GM19468 (cell line): ENCODE results near the gene FMO4.
"Not testable (repeated sequence)": the region's sequence is repeated elsewhere in the genome, so short reads cannot be mapped to it uniquely, and the experiment has no call there.

ENCODE experiments used
- ATAC-seq: cut with Tn5 transposase; IDR thresholded peaks from one replicate; pipeline ENCODE4 v1.9.1; 2021; ENCODE audit warnings: mild to moderate bottlenecking, moderate library complexity, moderate number of reproducible peaks; ENCODE audit not compliant: unreplicated experiment; ENCODE audit errors: extremely low read depth

The FMO4 gene

GRCh38 chr1:171329251-171329650 lies 15.3 kb downstream of the FMO4 start:
- ATAC-seq: no peak

DNA sequence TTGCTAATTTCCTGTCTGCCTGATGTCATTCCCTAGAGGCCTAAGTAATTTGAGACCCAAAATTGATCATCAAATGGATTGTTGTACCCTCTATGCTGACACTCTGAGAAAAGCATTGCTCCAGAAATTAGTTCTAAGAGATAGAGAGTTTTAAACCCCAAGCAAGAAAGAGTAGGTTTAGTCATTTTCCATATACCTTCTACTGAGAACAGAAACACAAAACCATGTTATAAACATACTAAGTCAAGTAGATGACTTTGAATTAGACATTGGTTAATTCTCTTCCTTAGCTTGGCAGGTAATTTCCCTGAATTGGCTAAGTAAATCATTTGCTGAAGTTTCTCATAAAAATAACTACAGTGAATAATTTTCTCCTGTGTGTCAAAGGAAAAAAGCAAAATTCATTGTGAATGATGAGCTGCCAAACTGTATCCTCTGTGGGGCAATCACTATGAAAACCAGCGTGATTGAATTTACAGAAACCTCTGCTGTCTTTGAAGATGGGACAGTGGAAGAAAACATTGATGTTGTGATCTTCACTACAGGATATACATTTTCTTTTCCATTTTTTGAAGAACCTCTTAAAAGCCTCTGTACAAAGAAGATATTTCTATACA lies 20.1 kb downstream of the FMO4 start:
- no peak for ATAC-seq

- ATAC-seq: no peak
These were observed 22.0 kb downstream of the FMO4 start for GRCh38 chr1:171335964-171336363.

DNA sequence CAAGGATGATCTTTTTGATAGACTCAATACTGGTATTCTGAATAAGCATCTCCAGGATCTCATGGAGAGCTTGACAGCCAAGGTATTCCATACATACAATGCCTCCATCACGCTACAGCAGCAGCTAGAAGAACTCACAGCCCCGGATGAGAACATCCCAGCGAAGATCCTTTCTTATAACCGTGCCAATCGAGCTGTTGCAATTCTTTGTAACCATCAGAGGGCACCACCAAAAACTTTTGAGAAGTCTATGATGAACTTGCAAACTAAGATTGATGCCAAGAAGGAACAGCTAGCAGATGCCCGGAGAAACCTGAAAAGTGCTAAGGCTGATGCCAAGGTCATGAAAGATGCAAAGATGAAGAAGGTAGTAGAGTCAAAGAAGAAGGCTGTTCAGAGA lies 25.4 kb downstream of the FMO4 start:
- not testable (repeated sequence) for ATAC-seq

- ATAC-seq: no peak
These were observed 29.9 kb downstream of the FMO4 start for GRCh38 chr1:171343727-171344472.

GRCh38 chr1:171344473-171344820 lies 30.5 kb downstream of the FMO4 start:
- ATAC-seq: no peak

DNA sequence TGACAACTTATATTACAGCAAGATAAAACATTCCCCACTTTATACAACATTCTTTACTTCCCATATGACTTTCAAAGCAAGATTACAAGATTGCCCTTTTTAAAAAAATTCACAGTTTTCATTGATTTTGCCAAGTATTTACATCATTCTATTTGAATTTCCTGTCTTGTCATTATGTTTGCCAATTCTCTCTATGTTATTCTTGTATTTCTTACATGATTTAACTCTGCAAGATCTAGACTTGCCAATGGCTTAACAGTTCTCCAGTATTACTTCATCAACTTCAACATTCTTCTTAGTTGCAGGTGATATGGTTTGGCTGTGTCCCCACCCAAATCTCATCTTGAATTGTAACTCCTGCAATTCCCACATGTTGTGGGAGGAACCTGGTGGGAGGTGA lies 31.6 kb downstream of the FMO4 start:
- ATAC-seq: no peak

DNA sequence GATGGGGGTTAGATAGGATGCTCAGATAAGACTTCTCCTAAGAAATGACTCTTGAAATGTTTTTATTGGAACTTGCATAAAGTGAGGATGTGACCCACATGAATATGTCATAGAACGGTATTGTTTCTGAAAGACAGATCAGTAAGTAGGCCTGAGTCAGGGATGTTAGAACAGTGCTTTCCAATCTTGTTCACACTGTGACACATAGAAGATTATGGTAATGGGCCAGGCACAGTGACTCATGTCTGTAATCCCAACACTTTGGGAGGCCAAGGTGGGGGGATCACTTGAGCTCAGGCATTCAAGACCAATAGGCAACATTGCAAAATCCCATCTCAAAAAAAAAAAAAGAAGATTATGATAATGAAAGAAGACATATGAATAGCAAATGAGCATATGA lies 32.9 kb downstream of the FMO4 start:
- no peak for ATAC-seq

GRCh38 chr1:171350594-171350993 lies 36.6 kb downstream of the FMO4 start:
- no peak for ATAC-seq

DNA sequence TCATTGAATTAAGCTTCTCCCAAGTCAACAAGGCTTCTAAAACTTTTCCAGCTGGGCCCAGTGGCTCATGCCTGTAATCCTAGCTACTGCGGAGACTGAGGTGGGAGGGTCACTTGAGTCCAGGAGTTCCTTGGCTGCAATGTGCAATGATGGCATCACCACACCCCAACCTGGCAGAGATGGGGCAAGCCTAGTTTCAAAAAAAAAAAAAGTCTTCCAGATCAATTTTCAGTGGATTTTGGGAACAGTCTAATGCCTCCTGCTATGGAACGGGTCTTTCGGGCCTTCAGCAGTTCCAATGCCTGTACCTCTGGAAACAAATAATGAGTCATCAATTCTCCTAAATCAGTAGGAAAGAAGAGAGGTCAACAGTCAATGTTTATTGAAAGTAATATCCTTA lies 38.0 kb downstream of the FMO4 start:
- no peak for ATAC-seq

DNA sequence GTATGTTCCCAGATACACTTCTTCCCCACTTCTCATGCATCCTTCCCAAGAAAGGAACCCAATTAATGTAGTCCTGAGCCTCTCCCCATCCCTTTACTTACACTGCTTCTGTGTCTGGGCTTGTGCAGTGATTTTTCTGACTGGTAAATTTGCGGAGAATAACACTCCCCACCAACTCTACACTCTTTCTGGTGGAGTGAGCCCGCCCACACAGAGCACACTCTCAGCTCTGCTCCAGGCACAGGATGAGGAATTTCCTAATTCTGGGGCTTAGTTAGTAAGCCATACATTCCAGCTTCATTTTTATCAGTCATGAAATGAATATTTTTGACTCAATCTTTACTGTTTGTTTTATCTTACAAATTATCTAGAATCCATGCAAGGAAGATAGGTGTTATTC lies 38.6 kb downstream of the FMO4 start:
- no peak for ATAC-seq

GRCh38 chr1:171355727-171356126 lies 41.7 kb downstream of the FMO4 start:
- no peak for ATAC-seq

DNA sequence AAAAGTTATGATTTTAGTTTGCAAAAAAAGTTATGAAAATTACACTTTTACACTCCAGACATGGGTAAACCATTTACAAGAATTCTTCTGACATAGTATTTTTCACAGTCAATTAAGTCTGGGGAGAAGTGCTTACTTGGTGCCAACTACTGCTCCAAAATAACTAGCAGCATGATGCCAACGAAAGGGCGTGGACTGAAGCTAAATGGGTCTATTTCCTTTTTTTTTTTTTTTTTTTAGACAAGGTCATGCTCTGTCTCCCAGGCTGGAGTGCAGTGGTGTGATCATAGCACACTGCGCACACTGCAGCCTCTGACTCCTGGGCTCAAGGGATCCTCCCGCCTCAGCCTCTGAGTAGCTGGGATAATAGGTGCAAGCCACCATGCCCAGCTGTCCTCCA lies 43.2 kb downstream of the FMO4 start:
- no peak for ATAC-seq

GRCh38 chr1:171359355-171359648 lies 45.3 kb downstream of the FMO4 start:
- ATAC-seq: not testable (repeated sequence)

DNA sequence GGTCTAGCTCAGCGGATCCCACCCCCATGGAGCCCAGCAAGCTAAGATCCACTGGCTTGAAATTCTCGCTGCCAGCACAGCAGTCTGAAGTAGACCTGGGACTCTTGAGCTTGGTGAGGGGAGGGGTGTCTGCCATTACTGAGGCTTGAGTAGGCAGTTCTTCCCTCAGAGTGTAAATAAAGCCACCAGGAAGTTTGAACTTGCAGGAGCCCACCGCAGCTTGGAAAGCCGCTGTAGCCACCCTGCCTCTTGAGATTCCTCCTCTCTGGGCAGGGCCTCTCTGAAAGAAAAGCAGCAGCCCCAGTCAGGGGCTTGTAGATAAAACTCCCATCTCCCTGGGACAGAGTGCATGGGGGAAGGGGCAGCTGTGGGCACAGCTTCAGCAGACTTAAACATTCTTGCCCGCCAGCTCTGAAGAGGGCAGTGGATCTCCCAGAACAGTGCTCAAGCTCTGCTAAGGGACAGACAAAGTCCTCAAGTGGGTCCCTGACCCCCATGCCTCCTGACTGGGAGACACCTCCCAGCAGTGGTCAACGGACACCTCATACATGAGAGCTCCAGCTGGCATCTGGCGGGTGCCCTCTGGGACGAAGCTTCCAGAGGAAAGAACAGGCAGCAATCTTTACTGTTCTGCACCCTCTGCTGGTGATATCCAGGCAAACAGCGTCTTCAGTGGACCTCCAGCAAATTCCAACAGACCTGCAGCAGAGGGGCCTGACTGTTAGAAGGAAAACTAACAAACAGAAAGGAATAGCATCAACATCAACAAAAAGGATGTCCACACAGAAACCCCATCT lies 45.9 kb downstream of the FMO4 start:
- ATAC-seq: not testable (repeated sequence)

- no peak for ATAC-seq
These were observed 52.1 kb downstream of the FMO4 start for GRCh38 chr1:171366085-171366484.

GRCh38 chr1:171366816-171367215 lies 52.8 kb downstream of the FMO4 start:
- ATAC-seq: no peak

DNA sequence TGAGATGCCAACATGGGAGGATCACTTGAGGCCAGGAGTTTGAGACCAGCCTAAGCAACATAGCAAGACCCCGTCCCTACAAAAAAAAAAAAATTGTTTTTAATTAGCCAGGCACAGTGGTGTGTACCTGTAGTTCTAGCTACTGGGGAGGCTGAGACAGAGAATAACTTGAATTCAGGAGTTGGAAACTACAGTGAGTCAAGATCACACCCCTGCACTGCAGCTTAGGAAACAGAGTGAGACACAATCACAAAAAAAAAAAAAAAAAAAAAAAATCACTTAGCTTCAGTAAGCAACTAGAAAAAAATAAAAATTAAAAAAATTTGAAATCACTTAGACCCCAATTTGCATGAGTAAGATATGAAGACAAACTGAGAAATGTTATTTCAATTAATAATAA lies 53.5 kb downstream of the FMO4 start:
- ATAC-seq: no peak

- ATAC-seq: no peak
These were observed 58.6 kb downstream of the FMO4 start for GRCh38 chr1:171372418-171373084.

DNA sequence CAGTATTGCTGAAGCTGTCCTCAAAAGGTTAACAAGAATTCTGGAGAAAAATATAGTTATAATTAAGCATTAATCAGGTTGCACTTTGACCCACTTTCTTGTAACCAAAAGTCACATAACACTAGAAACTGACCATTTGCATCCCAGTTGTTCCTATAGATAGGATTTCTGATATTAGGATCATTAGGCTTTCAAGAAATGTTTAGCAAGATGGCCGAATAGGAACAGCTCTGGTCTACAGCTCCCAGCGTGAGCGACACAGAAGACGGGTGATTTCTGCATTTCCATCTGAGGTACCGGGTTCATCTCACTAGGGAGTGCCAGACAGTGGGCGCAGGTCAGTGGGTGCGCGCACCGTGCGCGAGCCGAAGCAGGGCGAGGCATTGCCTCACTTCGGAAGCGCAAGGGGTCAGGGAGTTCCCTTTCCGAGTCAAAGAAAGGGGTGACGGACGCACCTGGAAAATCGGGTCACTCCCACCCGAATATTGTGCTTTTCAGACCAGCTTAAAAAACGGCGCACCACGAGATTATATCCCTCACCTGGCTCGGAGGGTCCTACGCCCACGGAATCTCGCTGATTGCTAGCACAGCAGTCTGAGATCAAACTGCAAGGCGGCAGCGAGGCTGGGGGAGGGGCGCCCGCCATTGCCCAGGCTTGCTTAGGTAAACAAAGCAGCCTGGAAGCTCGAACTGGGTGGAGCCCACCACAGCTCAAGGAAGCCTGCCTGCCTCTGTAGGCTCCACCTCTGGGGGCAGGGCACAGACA lies 59.6 kb downstream of the FMO4 start:
- not testable (repeated sequence) for ATAC-seq
